NCI-H1930 (cell line): ENCODE data around the gene BCL2L12.

Experiments
- DNase-seq, 2 experiments: peaks; one replicate each; lab custom pipeline; 2025; lab: John Stamatoyannopoulos, UW

The BCL2L12 gene

GRCh38 chr19:49664171-49665035, 1.3 kb upstream of the BCL2L12 start:
- DNase-seq = peak; percentile 88 to 89

GRCh38 chr19:49665036-49665350, 740 bp upstream of the BCL2L12 start:
- no peak for DNase-seq

- no peak for DNase-seq
These were observed 349 bp downstream of the BCL2L12 start for GRCh38 chr19:49666120-49666444.

- no peak for DNase-seq
These were observed 1.7 kb downstream of the BCL2L12 start for GRCh38 chr19:49667473-49667872.

GRCh38 chr19:49669516-49669915, 3.8 kb downstream of the BCL2L12 start:
- DNase-seq = no peak

- peak; percentile 73 to 80 for DNase-seq
These were observed 6.6 kb downstream of the BCL2L12 start for GRCh38 chr19:49672131-49672919.

- DNase-seq = peak; percentile 91 to 96
These were observed 10.5 kb downstream of the BCL2L12 start for GRCh38 chr19:49676136-49676783.

GRCh38 chr19:49676784-49677230, 11.1 kb downstream of the BCL2L12 start:
- peak; percentile 100 for DNase-seq

GRCh38 chr19:49677231-49677900, 11.6 kb downstream of the BCL2L12 start, which contains the start of gene PRMT1:
Gene PRMT1 (plus strand): TSS chr19:49677271. CDS start chr19:49677281, 10 bp downstream.
- DNase-seq = no peak

GRCh38 chr19:49677901-49678674, 12.4 kb downstream of the BCL2L12 start:
- peak; percentile 77 to 79 for DNase-seq

- DNase-seq = no peak
These were observed 13.4 kb downstream of the BCL2L12 start for GRCh38 chr19:49678985-49679770.

GRCh38 chr19:49679771-49680413, 14.2 kb downstream of the BCL2L12 start:
- no peak for DNase-seq

GRCh38 chr19:49680421-49681351, 15.0 kb downstream of the BCL2L12 start:
- peak; percentile 95 to 97 for DNase-seq

- DNase-seq = no peak
These were observed 16.1 kb downstream of the BCL2L12 start for GRCh38 chr19:49681830-49682229.

GRCh38 chr19:49682274-49682673, 16.5 kb downstream of the BCL2L12 start:
- no peak for DNase-seq

GRCh38 chr19:49683814-49684250, 18.1 kb downstream of the BCL2L12 start:
- DNase-seq = no peak

- no peak for DNase-seq
These were observed 18.7 kb downstream of the BCL2L12 start for GRCh38 chr19:49684251-49684982.

- no peak for DNase-seq
These were observed 19.3 kb downstream of the BCL2L12 start for GRCh38 chr19:49684983-49685553.
